Panc1 (cell line): Measurements from ENCODE around the gene MAGEA8.

Experiments used
- CTCF ChIP-seq: fragments of 450-650 bp; IDR thresholded peaks from 2 replicates; pipeline ENCODE4 v1.5.1; 2017; ENCODE audit warnings: mild to moderate bottlenecking
- POLR2AphosphoS5 ChIP-seq: IDR thresholded peaks from 2 replicates; pipeline ENCODE4 v1.6.1; 2012; ENCODE audit warnings: mild to moderate bottlenecking, low read depth, low read length, moderate library complexity

- TF ChIP-seq POLR2AphosphoS5: no peak
- no peak for TF ChIP-seq CTCF
Measured at GRCh38 chrX:149858592-149858991, 22.4 kb upstream of the MAGEA8 start.
